Neural progenitor cell (in vitro differentiated cells): ENCODE data around the gene HSD3B1. TPM values are rescaled to one million over a fixed set of nuclear protein-coding genes. Genes with fewer than 3 reads are reported as not detected.

Experiments
- DNase-seq: peaks from one replicate; pipeline ENCODE4 v3.0.0-alpha.2; 2016; ENCODE audit warnings: low spot score
- H2AFZ ChIP-seq: fragments of 200-600 bp; sonication (generic); replicated peaks from 2 replicates; pipeline ENCODE4 v1.6.1; 2016; ENCODE audit warnings: antibody characterized with exemption
- H3F3A ChIP-seq: fragments of 200-600 bp; sonication (generic); 2 replicates; pipeline ENCODE4 v1.6.1; 2016; ENCODE audit warnings: antibody characterized with exemption, low read depth
- H3K27ac ChIP-seq: fragments of 200-600 bp; sonication (generic); 2 replicates; pipeline ENCODE4 v1.5.1; 2016; ENCODE audit warnings: mild to moderate bottlenecking
- H3K27me3 ChIP-seq: fragments of 200-600 bp; sonication (generic); 2 replicates; pipeline ENCODE4 v1.6.1; 2016; ENCODE audit warnings: mild to moderate bottlenecking, moderate library complexity
- H3K36me3 ChIP-seq: fragments of 200-600 bp; sonication (generic); 2 replicates; pipeline ENCODE4 v1.5.1; 2016
- H3K4me1 ChIP-seq: fragments of 200-600 bp; sonication (generic); 2 replicates; pipeline ENCODE4 v1.6.1; 2016; ENCODE audit warnings: mixed run types
- H3K4me2 ChIP-seq: fragments of 200-600 bp; sonication (generic); 2 replicates; pipeline ENCODE4 v1.6.1; 2016
- H3K4me3 ChIP-seq: fragments of 200-600 bp; sonication (generic); 2 replicates; pipeline ENCODE4 v1.5.1; 2016
- H3K79me2 ChIP-seq: fragments of 200-600 bp; sonication (generic); 2 replicates; pipeline ENCODE4 v1.6.1; 2016; ENCODE audit warnings: low read depth
- H3K9ac ChIP-seq: fragments of 200-600 bp; sonication (generic); 2 replicates; pipeline ENCODE4 v1.6.1; 2016
- H3K9me3 ChIP-seq: fragments of 200-600 bp; sonication (generic); 2 replicates; pipeline ENCODE4 v1.5.1; 2016; ENCODE audit warnings: low read depth
- H4K20me1 ChIP-seq: fragments of 200-600 bp; sonication (generic); 2 replicates; pipeline ENCODE4 v1.6.1; 2016; ENCODE audit warnings: low read depth
- H3K27ac Mint-ChIP-seq: 3 replicates; pipeline ENCODE4 v1.8.0; 2021; ENCODE audit warnings: mixed read lengths
- H3K27me3 Mint-ChIP-seq: 2 replicates; pipeline ENCODE4 v1.8.0; 2022; ENCODE audit warnings: low read depth, mild to moderate bottlenecking, inconsistent platforms, moderate library complexity, mixed read lengths; ENCODE audit not compliant: insufficient read depth
- H3K36me3 Mint-ChIP-seq: 3 replicates; pipeline ENCODE4 v1.8.0; 2021; ENCODE audit warnings: mixed read lengths
- H3K4me1 Mint-ChIP-seq: 3 replicates; pipeline ENCODE4 v1.8.0; 2021; ENCODE audit warnings: mixed read lengths
- H3K4me3 Mint-ChIP-seq: 3 replicates; pipeline ENCODE4 v1.8.0; 2021; ENCODE audit warnings: mild to moderate bottlenecking, moderate library complexity, mixed read lengths
- H3K9me3 Mint-ChIP-seq: 3 replicates; pipeline ENCODE4 v1.8.0; 2020; ENCODE audit warnings: mixed read lengths
- CTCF ChIP-seq: fragments of 200-600 bp; sonication (generic); IDR thresholded peaks from 2 replicates; pipeline ENCODE4 v1.5.1; 2017; ENCODE audit warnings: antibody characterized with exemption, mild to moderate bottlenecking
- EZH2 ChIP-seq: fragments of 200-600 bp; sonication (generic); IDR thresholded peaks from 2 replicates; pipeline ENCODE4 v1.6.1; 2017; ENCODE audit warnings: antibody characterized with exemption, mild to moderate bottlenecking, moderate library complexity
- EZH2phosphoT487 ChIP-seq: fragments of 200-600 bp; sonication (generic); IDR thresholded peaks from 2 replicates; pipeline ENCODE4 v1.6.1; 2017; ENCODE audit warnings: antibody characterized with exemption
- total RNA-seq: library from RNA; depleted of rRNA; stranded (reverse); fragments of >200 nt; gene quantifications from 2 replicates; pipeline ENCODE4 v1.2.3, GENCODE V29; 2015; ENCODE audit warnings: low replicate concordance

HSD3B1 gene
- total RNA-seq, result not detected in 2 replicates

- Mint-ChIP-seq H3K27ac (no peak within 1 kb of the TSS), H3K4me1 (no peaks in the 10 kb centered on the region), H3K27me3 (peaks cover 6% of the 10 kb centered on the region), H3K4me3 (no peak within 1 kb of the TSS), H3K36me3 (no peaks in the 10 kb centered on the region), H3K9me3 (peaks cover 2% of the 10 kb centered on the region)
- H3F3A ChIP-seq, result no peaks in the 10 kb centered on the region
- no peak within 1 kb of the TSS for H2AFZ ChIP-seq
- no peak within 1 kb of the TSS for H3K4me2 ChIP-seq
- H3K4me3 ChIP-seq, result no peak within 1 kb of the TSS
- no peak within 1 kb of the TSS for H3K27ac ChIP-seq
- TF ChIP-seq EZH2 (no peak), EZH2phosphoT487 (no peak), CTCF (no peak)
- H3K79me2 ChIP-seq, result no peaks in the 10 kb centered on the region
- H3K9me3 ChIP-seq, result no peaks in the 10 kb centered on the region
- H4K20me1 ChIP-seq, result no peaks in the 10 kb centered on the region
- no peaks in the 10 kb centered on the region for H3K27me3 ChIP-seq
- no peaks in the 10 kb centered on the region for H3K4me1 ChIP-seq
- no peak within 1 kb of the TSS for H3K9ac ChIP-seq
- H3K36me3 ChIP-seq, result no peaks in the 10 kb centered on the region
- no peak for DNase-seq
Observed at GRCh38 chr1:119506941-119507340, at the start of gene HSD3B1. TSS of gene HSD3B1 (plus strand) at chr1:119507210. CDS start at chr1:119507477, 267 bp downstream.

- Mint-ChIP-seq H3K36me3 (no peaks in the 10 kb centered on the region), H3K4me1 (no peaks in the 10 kb centered on the region), H3K27ac (no peak overlapping the region), H3K27me3 (peaks cover 2% of the 10 kb centered on the region), H3K4me3 (no peak overlapping the region), H3K9me3 (no peaks in the 10 kb centered on the region)
- Histone ChIP-seq H3K4me1 (no peaks in the 10 kb centered on the region), H3K9ac (no peak overlapping the region), H3K4me2 (no peak overlapping the region), H3K9me3 (no peaks in the 10 kb centered on the region), H3K79me2 (no peaks in the 10 kb centered on the region), H3F3A (no peaks in the 10 kb centered on the region), H2AFZ (no peak overlapping the region), H3K36me3 (no peaks in the 10 kb centered on the region), H3K4me3 (no peak overlapping the region), H3K27ac (no peak overlapping the region), H4K20me1 (no peaks in the 10 kb centered on the region), H3K27me3 (no peaks in the 10 kb centered on the region)
- no peak for DNase-seq
- no peak for TF ChIP-seq EZH2phosphoT487
- TF ChIP-seq EZH2, result no peak
- TF ChIP-seq CTCF, result no peak
Observed at GRCh38 chr1:119462964-119463363, 44.0 kb upstream of the HSD3B1 start.

GRCh38 chr1:119463569-119463968, 43.4 kb upstream of the HSD3B1 start:
- DNase-seq, result no peak
- H3K9me3 ChIP-seq, result no peaks in the 10 kb centered on the region
- Mint-ChIP-seq H3K27ac (no peak overlapping the region), H3K4me1 (no peaks in the 10 kb centered on the region), H3K27me3 (peaks cover 2% of the 10 kb centered on the region), H3K4me3 (no peak overlapping the region), H3K36me3 (no peaks in the 10 kb centered on the region), H3K9me3 (no peaks in the 10 kb centered on the region)
- H3K4me3 ChIP-seq, result no peak overlapping the region
- no peaks in the 10 kb centered on the region for H3K4me1 ChIP-seq
- no peak overlapping the region for H2AFZ ChIP-seq
- H3K79me2 ChIP-seq, result no peaks in the 10 kb centered on the region
- no peaks in the 10 kb centered on the region for H4K20me1 ChIP-seq
- H3K9ac ChIP-seq, result no peak overlapping the region
- no peak for TF ChIP-seq CTCF
- no peak for TF ChIP-seq EZH2
- TF ChIP-seq EZH2phosphoT487, result no peak
- H3K36me3 ChIP-seq, result no peaks in the 10 kb centered on the region
- no peaks in the 10 kb centered on the region for H3F3A ChIP-seq
- no peak overlapping the region for H3K27ac ChIP-seq
- no peaks in the 10 kb centered on the region for H3K27me3 ChIP-seq
- H3K4me2 ChIP-seq, result no peak overlapping the region
